Measurements from ENCODE around the gene MZF1.

The MZF1 gene

GRCh38 chr19:58536852-58537798 is 36.0 kb downstream of the MZF1 start:
- no peak for DNase-seq (ENCODE audit: low read depth)
- TF ChIP-seq CTCF (conservative IDR thresholded peaks at IDR 0.05; ENCODE audit: low read depth, low read length) = no peak
- no peak overlapping the region for H3K4me3 ChIP-seq (ENCODE audit: low read length)

DNA sequence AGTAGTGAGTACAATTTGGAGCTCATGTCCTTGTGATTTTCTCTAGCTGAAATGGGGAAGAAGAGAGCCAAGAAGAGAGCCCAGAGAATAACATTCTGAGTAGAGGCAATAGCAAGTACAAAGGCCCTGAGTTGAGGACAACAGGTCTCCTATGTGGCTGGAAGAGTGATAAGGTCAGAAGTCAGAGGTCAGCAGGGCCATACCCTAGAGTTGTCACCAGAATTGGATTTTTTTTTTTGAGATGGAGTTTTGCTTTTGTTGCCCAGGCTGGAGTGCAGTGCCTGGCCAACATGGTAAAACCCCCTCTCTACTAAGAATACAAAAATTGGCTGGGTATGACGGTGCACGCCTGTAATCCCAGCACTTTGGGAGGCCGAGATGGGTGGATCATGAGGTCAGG is 37.3 kb downstream of the MZF1 start:
- H3K4me3 ChIP-seq (ENCODE audit: low read length) = no peak overlapping the region
- no peak for DNase-seq (ENCODE audit: low read depth)
- TF ChIP-seq CTCF (conservative IDR thresholded peaks at IDR 0.05; ENCODE audit: low read depth, low read length) = no peak

DNA sequence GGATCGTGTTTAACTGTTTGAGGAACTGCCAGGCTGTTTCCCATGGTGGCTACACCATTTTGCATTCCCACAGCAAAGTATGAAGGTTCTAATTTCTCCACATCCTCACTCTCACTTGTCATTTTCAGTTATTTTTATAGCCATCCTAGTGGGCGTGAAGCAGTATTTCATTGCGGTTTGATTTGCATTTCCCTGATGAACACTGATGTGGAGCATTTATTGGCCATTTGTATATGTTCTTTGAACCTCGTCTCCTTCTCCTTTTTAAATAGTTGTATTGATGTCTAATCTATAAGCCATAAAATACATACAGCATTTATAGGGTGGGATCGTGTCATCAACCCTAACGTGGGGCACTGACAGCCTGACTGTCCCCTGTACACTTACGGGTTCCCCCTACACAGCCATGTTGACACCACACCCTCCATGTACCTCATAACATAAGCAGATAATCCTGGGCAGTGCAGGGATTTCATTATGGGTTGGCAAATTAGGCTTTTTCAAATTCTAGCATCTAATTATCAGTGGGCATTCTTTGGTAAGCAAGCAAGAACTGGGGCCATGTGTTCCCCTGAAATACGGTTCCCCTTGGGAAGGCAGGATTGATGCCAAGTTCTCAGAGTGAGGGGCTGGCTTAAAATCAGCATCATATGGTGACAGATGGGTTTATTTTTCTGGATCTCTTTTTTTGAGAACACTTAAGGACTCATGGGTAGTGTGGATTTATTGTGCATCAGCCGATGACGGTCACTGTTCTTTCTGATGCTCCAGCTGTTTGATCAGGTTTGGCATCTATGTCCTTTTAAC is 41.9 kb downstream of the MZF1 start:
- H3K4me3 ChIP-seq (ENCODE audit: low read length) = no peak overlapping the region
- TF ChIP-seq CTCF (conservative IDR thresholded peaks at IDR 0.05; ENCODE audit: low read depth, low read length) = no peak
- DNase-seq (ENCODE audit: low read depth) = no peak

DNA sequence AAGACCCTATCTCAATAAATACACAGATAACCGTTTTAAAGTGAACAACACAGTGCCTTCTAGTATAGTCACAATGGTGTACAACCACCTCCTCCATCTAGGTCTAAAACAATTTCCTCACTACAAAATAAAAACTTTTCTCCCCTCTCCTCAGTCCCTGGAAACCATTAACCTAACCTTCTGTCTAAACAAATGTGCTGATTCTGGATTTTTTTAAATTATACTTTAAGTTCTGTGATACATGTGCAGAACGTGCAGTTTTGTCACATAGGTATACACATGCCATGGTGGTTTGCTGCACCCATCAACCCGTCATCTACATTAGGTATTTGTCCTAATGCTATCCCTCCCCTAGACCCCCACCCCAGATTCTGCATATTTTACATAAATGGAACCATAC is 43.7 kb downstream of the MZF1 start:
- no peak for DNase-seq (ENCODE audit: low read depth)
- no peak for TF ChIP-seq CTCF (conservative IDR thresholded peaks at IDR 0.05; ENCODE audit: low read depth, low read length)
- no peak overlapping the region for H3K4me3 ChIP-seq (ENCODE audit: low read length)

GRCh38 chr19:58522709-58523108 is 50.4 kb downstream of the MZF1 start:
- no peak for TF ChIP-seq CTCF (conservative IDR thresholded peaks at IDR 0.05; ENCODE audit: low read depth, low read length)
- H3K4me3 ChIP-seq (ENCODE audit: low read length) = no peak overlapping the region
- DNase-seq (ENCODE audit: low read depth) = no peak

DNA sequence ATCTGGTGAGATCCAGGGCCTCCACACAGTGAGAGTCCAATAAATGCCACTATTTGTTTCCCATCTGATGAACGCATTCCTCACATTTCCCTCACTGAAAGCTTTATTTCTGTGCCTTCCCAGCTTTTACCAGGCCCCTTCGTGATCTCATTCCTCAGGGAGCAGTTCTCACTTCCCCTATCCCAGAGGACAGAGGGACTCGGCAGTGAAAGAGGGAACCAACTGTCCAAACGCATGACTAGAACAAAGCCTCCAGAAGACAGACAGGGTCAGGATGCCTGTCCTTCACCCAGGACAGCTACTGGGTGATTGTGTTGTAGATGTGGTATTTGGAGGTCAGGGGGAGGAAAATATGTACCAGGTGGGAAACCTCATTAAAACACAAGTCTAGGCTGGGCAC is 51.5 kb downstream of the MZF1 start:
- no peak overlapping the region for H3K4me3 ChIP-seq (ENCODE audit: low read length)
- DNase-seq (ENCODE audit: low read depth) = no peak
- TF ChIP-seq CTCF (conservative IDR thresholded peaks at IDR 0.05; ENCODE audit: low read depth, low read length) = no peak

Measured in retinal pigment epithelial cell (primary cell).